ENCODE results near the gene RFTN1.

DNA sequence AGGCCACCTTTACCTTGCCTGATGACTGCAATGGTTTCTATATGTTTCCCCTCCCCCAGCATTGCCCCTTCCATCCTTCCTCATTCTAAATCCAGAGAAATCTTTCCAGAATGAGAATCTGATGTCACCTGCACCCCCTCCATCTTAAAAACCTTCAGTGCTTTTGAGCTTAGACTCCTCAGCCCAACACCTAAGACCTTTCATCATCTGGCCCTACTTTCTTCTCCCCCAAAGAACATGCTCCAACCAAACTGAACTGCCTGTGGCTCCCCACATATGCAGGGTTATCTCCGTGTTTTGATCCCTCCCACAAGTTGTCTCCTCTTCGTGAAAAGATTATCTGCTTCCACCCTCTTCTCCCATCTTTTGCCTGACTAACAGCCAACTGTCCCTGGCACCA, 27.3 kb downstream of the RFTN1 start:
- TF ChIP-seq POLR2AphosphoS5 (IDR thresholded peaks at IDR 0.05; ENCODE audit: borderline replicate concordance, low read depth, low read length) (no peak), EZH2 (IDR thresholded peaks at IDR 0.05) (no peak), FOXP2 (optimal IDR thresholded peaks at IDR 0.05; ENCODE audit: control extremely low read depth, extremely low read length, insufficient read depth) (no peak)
